Measurements from ENCODE around the gene CD79B. TPM values are rescaled to one million over a fixed set of nuclear protein-coding genes. Genes with fewer than 3 reads are reported as not detected.

CD79B gene
- total RNA-seq, 2 experiments from 2014 or later: 34.6 to 39.9 TPM

DNA sequence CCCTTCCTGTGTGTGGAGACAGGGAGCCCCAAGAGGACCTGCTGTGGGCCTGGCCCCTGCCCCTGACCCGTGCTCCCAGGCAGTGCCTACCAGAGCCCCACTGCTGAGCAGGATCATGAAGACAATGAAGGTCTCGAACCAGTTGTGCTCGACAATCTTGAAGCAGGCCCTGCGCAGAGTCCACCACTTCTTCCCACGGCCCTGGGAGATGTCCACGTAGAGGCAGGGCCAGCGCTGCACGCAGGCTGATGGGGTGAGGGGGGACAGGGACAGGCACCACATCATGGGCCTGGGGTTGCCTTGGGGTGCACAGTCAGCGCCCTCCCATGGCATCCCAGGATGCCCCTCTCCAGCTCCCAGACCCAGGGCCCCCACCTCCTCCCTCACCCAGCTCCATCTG is 16.4 kb upstream of the CD79B start:
- Mint-ChIP-seq H3K4me3 (no peak overlapping the region), H3K27ac (no peak overlapping the region), H3K36me3 (ENCODE audit: low read depth) (no peaks in the 10 kb centered on the region), H3K27me3 (peaks cover 4% of the 10 kb centered on the region), H3K4me1 (peaks cover 26% of the 10 kb centered on the region), H3K9me3 (no peaks in the 10 kb centered on the region)
- POLR2A ChIA-PET: no interaction called here
- no peak for DNase-seq
- CTCF ChIA-PET: interaction anchor here (1.1 to 1.5 kb wide), 2 partner anchors 17 to 37 kb away, joined by 5 read pairs; no protein-coding TSS in a partner anchor

DNA sequence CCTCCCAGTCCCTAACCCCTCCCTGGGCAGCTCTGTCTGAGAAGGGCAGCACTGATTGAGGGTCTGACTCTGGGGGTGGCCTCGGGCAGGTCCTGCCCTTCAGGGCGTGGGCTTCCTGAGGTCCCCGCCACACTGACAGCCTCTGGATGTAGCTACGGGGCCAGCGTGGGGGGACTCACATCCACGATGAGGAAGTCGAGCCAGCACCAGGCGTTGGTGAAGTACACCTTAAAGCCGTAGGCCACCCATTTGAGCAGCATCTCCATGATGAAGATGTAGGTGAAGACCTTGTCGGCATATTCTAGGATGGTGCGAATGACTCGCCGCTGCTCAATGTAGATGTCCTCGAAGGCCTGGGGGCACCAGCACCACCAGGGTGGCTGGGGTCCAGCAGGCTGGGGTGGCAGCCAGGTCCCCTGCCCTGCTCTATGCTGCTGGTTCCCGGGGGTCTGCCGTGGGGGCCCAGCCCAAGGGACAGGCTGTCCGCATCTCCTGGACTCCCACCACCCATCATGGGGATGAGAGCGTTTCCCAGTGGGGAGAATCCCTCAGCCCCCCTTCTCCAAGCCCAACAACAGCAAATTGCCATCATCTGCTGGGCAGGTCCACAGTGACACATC is 15.7 kb upstream of the CD79B start:
- H3K9me3 Mint-ChIP-seq: no peaks in the 10 kb centered on the region
- no peak for DNase-seq
- peak overlapping the region; percentile 9 for H3K27ac Mint-ChIP-seq
- peaks cover 6% of the 10 kb centered on the region for H3K27me3 Mint-ChIP-seq
- ChIA-PET POLR2A (no interaction called here), CTCF (interaction anchor here (1.1 to 3.1 kb wide), 8 partner anchors 9 to 78 kb away, joined by 4 to 38 read pairs (median 14); partner anchors contain the start of genes CD79B and GH1)
- no peak overlapping the region for H3K4me3 Mint-ChIP-seq
- peaks cover 23% of the 10 kb centered on the region for H3K4me1 Mint-ChIP-seq
- H3K36me3 Mint-ChIP-seq (ENCODE audit: low read depth): no peaks in the 10 kb centered on the region

- H3K4me1 Mint-ChIP-seq: peaks cover 18% of the 10 kb centered on the region
- H3K36me3 Mint-ChIP-seq (ENCODE audit: low read depth): no peaks in the 10 kb centered on the region
- peak; percentile 64 for DNase-seq
- peak overlapping the region; percentile 87 for H3K27ac Mint-ChIP-seq
- H3K27me3 Mint-ChIP-seq: peaks cover 11% of the 10 kb centered on the region
- no peaks in the 10 kb centered on the region for H3K9me3 Mint-ChIP-seq
- peak overlapping the region; percentile 50 for H3K4me3 Mint-ChIP-seq
- POLR2A ChIA-PET: no interaction called here
- CTCF ChIA-PET: interaction anchor here (0.7 to 3.1 kb wide), 32 partner anchors 9 to 248 kb away, joined by 3 to 38 read pairs (median 5); partner anchors contain the start of genes CD79B, GH1, ICAM2 and PRR29
These were observed 14.6 kb upstream of the CD79B start for GRCh38 chr17:63946440-63947363.

GRCh38 chr17:63945784-63946439 is 13.8 kb upstream of the CD79B start:
- DNase-seq: no peak
- no peak overlapping the region for H3K27ac Mint-ChIP-seq
- no peaks in the 10 kb centered on the region for H3K9me3 Mint-ChIP-seq
- H3K4me1 Mint-ChIP-seq: peaks cover 18% of the 10 kb centered on the region
- H3K36me3 Mint-ChIP-seq (ENCODE audit: low read depth): no peaks in the 10 kb centered on the region
- POLR2A ChIA-PET: no interaction called here
- peaks cover 11% of the 10 kb centered on the region for H3K27me3 Mint-ChIP-seq
- CTCF ChIA-PET: interaction anchor here (0.7 to 3.1 kb wide), 31 partner anchors 8 to 249 kb away, joined by 3 to 38 read pairs (median 5); partner anchors contain the start of genes CD79B, GH1, ICAM2 and PRR29
- H3K4me3 Mint-ChIP-seq: no peak overlapping the region

DNA sequence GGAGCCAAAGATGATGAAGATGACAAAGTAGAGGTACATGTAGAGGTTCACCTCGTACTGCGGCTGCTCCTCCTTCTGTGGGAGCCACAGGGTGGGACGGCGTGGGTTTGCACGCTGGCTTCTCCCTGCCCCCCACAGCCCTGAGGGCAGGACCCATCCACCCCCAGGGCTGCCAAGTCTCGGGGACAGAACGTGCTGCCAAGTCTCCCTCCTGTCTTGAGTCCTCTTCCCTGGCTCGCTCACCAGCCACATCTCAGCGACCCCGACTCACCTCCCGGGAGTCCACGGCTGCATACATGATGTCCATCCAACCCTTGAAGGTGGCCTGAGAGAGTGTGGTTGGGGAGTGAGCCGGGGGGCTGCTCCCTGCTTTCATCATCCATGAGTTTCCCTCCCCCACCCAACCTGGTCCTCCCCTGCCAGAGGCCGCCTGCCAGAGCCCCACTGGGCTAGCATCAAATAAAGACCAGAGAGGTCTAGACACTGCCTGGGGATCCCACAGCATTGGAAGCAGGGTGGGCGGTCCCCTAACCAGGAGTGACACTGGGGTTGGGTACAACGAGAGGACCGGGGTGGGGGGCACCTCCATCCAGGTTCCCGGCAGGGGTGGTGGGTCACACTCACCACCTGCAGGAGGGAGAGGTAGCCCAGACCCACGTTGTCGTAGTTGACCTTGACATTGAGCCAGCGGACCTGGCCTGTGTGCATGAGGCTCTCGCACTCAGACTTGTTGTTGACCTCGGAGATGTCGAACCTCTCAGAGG is 12.8 kb upstream of the CD79B start:
- H3K36me3 Mint-ChIP-seq (ENCODE audit: low read depth): no peaks in the 10 kb centered on the region
- H3K27me3 Mint-ChIP-seq: peaks cover 11% of the 10 kb centered on the region
- H3K4me3 Mint-ChIP-seq: no peak overlapping the region
- POLR2A ChIA-PET: no interaction called here
- no peak for DNase-seq
- peak overlapping the region; percentile 69 for H3K27ac Mint-ChIP-seq
- CTCF ChIA-PET: interaction anchor here (1.2 to 3.2 kb wide), 6 partner anchors 9 to 41 kb away, joined by 3 to 38 read pairs (median 10); partner anchors contain the start of gene CD79B
- H3K4me1 Mint-ChIP-seq: peaks cover 18% of the 10 kb centered on the region
- H3K9me3 Mint-ChIP-seq: no peaks in the 10 kb centered on the region

DNA sequence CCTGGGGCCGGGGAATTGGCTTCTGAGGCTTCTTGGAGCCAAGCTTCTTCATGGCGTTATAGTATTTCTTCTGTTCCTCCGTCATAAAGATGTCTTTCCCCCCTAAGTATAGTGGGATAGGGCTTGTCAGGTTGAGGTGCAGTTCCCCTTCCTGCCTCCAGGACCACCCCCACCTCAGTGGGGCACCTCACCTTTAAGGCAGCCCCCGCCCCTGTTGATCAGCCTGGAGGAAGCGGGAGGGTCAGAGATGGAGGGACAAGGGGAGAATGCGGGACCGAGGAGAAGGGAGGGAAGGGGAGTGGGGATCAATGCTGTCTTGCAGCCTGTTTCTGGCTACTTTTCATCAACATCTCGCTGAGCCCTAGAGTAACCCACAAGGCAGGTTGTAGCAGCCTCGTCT is 11.6 kb upstream of the CD79B start:
- Mint-ChIP-seq H3K4me3 (no peak overlapping the region), H3K9me3 (no peaks in the 10 kb centered on the region), H3K27ac (peak overlapping the region; percentile 41), H3K27me3 (peaks cover 11% of the 10 kb centered on the region), H3K4me1 (peaks cover 24% of the 10 kb centered on the region), H3K36me3 (ENCODE audit: low read depth) (no peaks in the 10 kb centered on the region)
- POLR2A ChIA-PET: no interaction called here
- CTCF ChIA-PET: interaction anchor here (0.6 to 3.2 kb wide), 3 partner anchors 12 to 24 kb away, joined by 3 to 11 read pairs (median 7); partner anchors contain the start of gene CD79B
- no peak for DNase-seq

DNA sequence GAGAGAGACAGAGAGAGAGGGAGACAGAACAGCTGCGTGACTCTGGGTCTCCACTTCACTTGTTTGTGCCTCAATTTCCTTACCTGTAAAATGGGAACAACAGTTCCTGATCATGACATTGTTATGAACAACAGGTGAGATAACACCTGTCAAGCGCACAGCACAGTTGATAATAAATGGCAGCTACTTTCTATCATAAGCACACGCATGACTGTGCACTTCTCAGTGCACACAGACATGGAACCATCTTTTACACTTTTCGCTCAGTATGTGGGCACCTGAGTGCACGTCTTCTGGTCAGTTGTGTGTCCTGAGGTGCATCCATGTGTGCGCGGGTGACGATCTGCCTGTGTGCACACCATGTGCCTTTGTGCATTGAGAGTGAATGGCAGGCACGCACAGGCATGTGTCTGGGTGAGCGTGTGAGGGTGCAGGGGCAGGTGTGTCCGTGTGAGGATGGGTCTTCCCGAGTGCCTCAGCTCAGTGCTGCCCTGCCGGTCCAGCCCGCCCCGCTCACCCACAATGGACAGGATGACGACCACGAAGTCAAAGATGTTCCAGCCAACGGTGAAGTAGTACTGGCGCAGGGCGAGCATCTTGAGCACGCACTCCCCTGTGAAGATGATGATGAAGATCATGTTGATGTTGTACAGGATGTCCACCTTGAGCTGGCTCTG is 10.3 kb upstream of the CD79B start:
- no peak for DNase-seq
- POLR2A ChIA-PET: no interaction called here
- Mint-ChIP-seq H3K27ac (peak overlapping the region; percentile 5), H3K9me3 (no peaks in the 10 kb centered on the region), H3K4me3 (no peak overlapping the region), H3K4me1 (peaks cover 31% of the 10 kb centered on the region), H3K27me3 (peaks cover 11% of the 10 kb centered on the region), H3K36me3 (ENCODE audit: low read depth) (no peaks in the 10 kb centered on the region)
- CTCF ChIA-PET: interaction anchor here (0.6 to 3.2 kb wide), 5 partner anchors 10 to 83 kb away, joined by 3 to 11 read pairs (median 4); partner anchors contain the start of gene CD79B

GRCh38 chr17:63941751-63942150 is 9.6 kb upstream of the CD79B start:
- CTCF ChIA-PET: interaction anchor here (0.6 to 3.2 kb wide), 6 partner anchors 10 to 83 kb away, joined by 3 to 11 read pairs (median 4); partner anchors contain the start of gene CD79B
- DNase-seq: no peak
- POLR2A ChIA-PET: no interaction called here

GRCh38 chr17:63941162-63941561 is 9.0 kb upstream of the CD79B start:
- Mint-ChIP-seq H3K4me3 (no peak overlapping the region), H3K9me3 (no peaks in the 10 kb centered on the region), H3K36me3 (ENCODE audit: low read depth) (no peaks in the 10 kb centered on the region), H3K27ac (no peak overlapping the region), H3K27me3 (peaks cover 11% of the 10 kb centered on the region), H3K4me1 (peaks cover 23% of the 10 kb centered on the region)
- POLR2A ChIA-PET: no interaction called here
- DNase-seq: no peak
- CTCF ChIA-PET: interaction anchor here (0.9 to 2.5 kb wide), 3 partner anchors 12 to 49 kb away, joined by 4 to 8 read pairs (median 7); no protein-coding TSS in a partner anchor

More at GRCh38 chr17:63941751-63942150, 9.6 kb upstream of the CD79B start:
- Mint-ChIP-seq H3K4me1 (peaks cover 29% of the 10 kb centered on the region), H3K4me3 (no peak overlapping the region), H3K36me3 (ENCODE audit: low read depth) (no peaks in the 10 kb centered on the region), H3K9me3 (no peaks in the 10 kb centered on the region), H3K27ac (no peak overlapping the region), H3K27me3 (peaks cover 11% of the 10 kb centered on the region)

- peaks cover 20% of the 10 kb centered on the region for H3K4me1 Mint-ChIP-seq
- H3K4me3 Mint-ChIP-seq: no peak overlapping the region
- POLR2A ChIA-PET: no interaction called here
- H3K27me3 Mint-ChIP-seq: peaks cover 11% of the 10 kb centered on the region
- no peaks in the 10 kb centered on the region for H3K9me3 Mint-ChIP-seq
- no peaks in the 10 kb centered on the region for H3K36me3 Mint-ChIP-seq (ENCODE audit: low read depth)
- CTCF ChIA-PET: interaction anchor here (1.0 to 2.0 kb wide), 3 partner anchors 10 to 21 kb away, joined by 3 to 8 read pairs (median 3); no protein-coding TSS in a partner anchor
- no peak overlapping the region for H3K27ac Mint-ChIP-seq
- DNase-seq: no peak
These were observed 8.5 kb upstream of the CD79B start for GRCh38 chr17:63940584-63940983.

DNA sequence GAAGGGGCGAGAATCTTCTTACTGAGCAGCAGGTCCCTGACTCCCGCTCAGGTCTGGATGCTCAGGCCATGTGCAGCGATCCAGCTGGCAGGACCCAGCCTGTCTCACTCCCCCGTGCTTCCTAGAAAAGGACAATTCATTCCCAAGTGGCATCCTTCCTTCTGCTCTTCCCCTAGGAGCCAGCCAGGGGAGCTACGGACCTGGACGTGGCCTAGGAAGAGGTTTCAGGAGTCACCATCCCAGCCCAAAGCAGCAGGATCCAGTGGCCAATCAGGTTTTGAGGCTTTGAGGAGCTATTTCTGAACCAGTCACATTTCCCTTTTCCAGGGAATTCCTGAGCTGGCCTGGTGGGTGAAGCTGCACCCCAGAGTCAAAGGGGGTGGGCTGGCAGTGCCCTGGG is 7.8 kb upstream of the CD79B start:
- H3K9me3 Mint-ChIP-seq: no peaks in the 10 kb centered on the region
- no peak overlapping the region for H3K4me3 Mint-ChIP-seq
- no peak for DNase-seq
- H3K27me3 Mint-ChIP-seq: peaks cover 14% of the 10 kb centered on the region
- ChIA-PET POLR2A (no interaction called here), CTCF (interaction anchor here (1.0 to 2.0 kb wide), 3 partner anchors 9 to 20 kb away, joined by 3 to 8 read pairs (median 3); no protein-coding TSS in a partner anchor)
- no peaks in the 10 kb centered on the region for H3K36me3 Mint-ChIP-seq (ENCODE audit: low read depth)
- no peak overlapping the region for H3K27ac Mint-ChIP-seq
- H3K4me1 Mint-ChIP-seq: peaks cover 17% of the 10 kb centered on the region
